Measurements from ENCODE around the gene KMT5C.

Gene KMT5C

GRCh38 chr19:55379174-55379573 is 39.5 kb downstream of the KMT5C start:
- H3K4me3 ChIP-seq (ENCODE audit: control insufficient read depth, low read depth, low read length): no peak overlapping the region
- TF ChIP-seq CTCF (conservative IDR thresholded peaks at IDR 0.05; ENCODE audit: control insufficient read depth, insufficient read depth, low read depth, low read length): no peak
- no peak for DNase-seq (ENCODE audit: low read depth)

GRCh38 chr19:55382013-55382412 is 42.3 kb downstream of the KMT5C start:
- no peak overlapping the region for H3K4me3 ChIP-seq (ENCODE audit: control insufficient read depth, low read depth, low read length)
- TF ChIP-seq CTCF (conservative IDR thresholded peaks at IDR 0.05; ENCODE audit: control insufficient read depth, insufficient read depth, low read depth, low read length): no peak
- no peak for DNase-seq (ENCODE audit: low read depth)

- DNase-seq (ENCODE audit: low read depth): no peak
- TF ChIP-seq CTCF (conservative IDR thresholded peaks at IDR 0.05; ENCODE audit: control insufficient read depth, insufficient read depth, low read depth, low read length): no peak
- no peak overlapping the region for H3K4me3 ChIP-seq (ENCODE audit: control insufficient read depth, low read depth, low read length)
Observed at GRCh38 chr19:55382522-55383054, 42.9 kb downstream of the KMT5C start.

GRCh38 chr19:55383279-55384130 is 43.8 kb downstream of the KMT5C start:
- peak; percentile 64 for DNase-seq (ENCODE audit: low read depth)
- peak overlapping the region; percentile 22 for H3K4me3 ChIP-seq (ENCODE audit: control insufficient read depth, low read depth, low read length)

GRCh38 chr19:55384131-55384919 is 44.6 kb downstream of the KMT5C start, which contains the start of gene TMEM238:
TMEM238 (minus strand) TSS chr19:55384292; CDS start chr19:55384259, 33 bp downstream.
- no peak for DNase-seq (ENCODE audit: low read depth)
- H3K4me3 ChIP-seq (ENCODE audit: control insufficient read depth, low read depth, low read length): peak within 1 kb of the TSS; percentile 99
- TF ChIP-seq CTCF (conservative IDR thresholded peaks at IDR 0.05; ENCODE audit: control insufficient read depth, insufficient read depth, low read depth, low read length): no peak

More at GRCh38 chr19:55383279-55384130, 43.8 kb downstream of the KMT5C start:
- TF ChIP-seq CTCF (conservative IDR thresholded peaks at IDR 0.05; ENCODE audit: control insufficient read depth, insufficient read depth, low read depth, low read length): no peak

- DNase-seq (ENCODE audit: low read depth): peak; percentile 95
- peak overlapping the region; percentile 99 for H3K4me3 ChIP-seq (ENCODE audit: control insufficient read depth, low read depth, low read length)
- no peak for TF ChIP-seq CTCF (conservative IDR thresholded peaks at IDR 0.05; ENCODE audit: control insufficient read depth, insufficient read depth, low read depth, low read length)
Observed at GRCh38 chr19:55384920-55385723, 45.4 kb downstream of the KMT5C start.

Measured in fibroblast of mammary gland (primary cell).